Neural cell (in vitro differentiated cells): Measurements from ENCODE around the gene DKC1. TPM values are rescaled to one million over a fixed set of nuclear protein-coding genes. Genes with fewer than 3 reads are reported as not detected.

Experiments used
- H2AFZ ChIP-seq: fragments of 200-600, 300-800 bp; sonication (generic), shearing (Covaris generic); 2 replicates; pipeline ENCODE4 v1.6.0; 2014; ENCODE audit warnings: low read depth, mild to moderate bottlenecking, antibody characterized with exemption, low read length, moderate library complexity
- H3F3A ChIP-seq: fragments of 200-600 bp; shearing (Covaris generic); 2 replicates; pipeline ENCODE4 v1.6.1; 2016; ENCODE audit warnings: mild to moderate bottlenecking, moderate library complexity, mixed read lengths, antibody characterized with exemption, low read length; ENCODE audit not compliant: insufficient read depth, poor library complexity, severe bottlenecking
- H3K27ac ChIP-seq: fragments of 200-600, 300-800 bp; sonication (generic), shearing (Covaris generic); 2 replicates; pipeline ENCODE4 v1.5.1; 2014; ENCODE audit warnings: mild to moderate bottlenecking, low read length, moderate library complexity
- H3K27me3 ChIP-seq: fragments of 300-800, 200-600 bp; sonication (generic), shearing (Covaris generic); 2 replicates; pipeline ENCODE4 v1.6.0; 2014; ENCODE audit warnings: mild to moderate bottlenecking, low read depth, low read length, moderate library complexity; ENCODE audit not compliant: insufficient read depth
- H3K36me3 ChIP-seq: fragments of 300-800, 200-600 bp; sonication (generic), shearing (Covaris generic); 2 replicates; pipeline ENCODE4 v1.5.1; 2014; ENCODE audit warnings: mild to moderate bottlenecking, antibody characterized with exemption, low read length, moderate library complexity; ENCODE audit not compliant: insufficient read depth
- H3K4me2 ChIP-seq: fragments of 300-800, 200-600 bp; sonication (generic), shearing (Covaris generic); 2 replicates; pipeline ENCODE4 v1.6.0; 2014; ENCODE audit warnings: mild to moderate bottlenecking, low read length
- H3K4me3 ChIP-seq: fragments of 300-800, 200-600 bp; sonication (generic), shearing (Covaris generic); 2 replicates; pipeline ENCODE4 v1.5.1; 2014; ENCODE audit warnings: mild to moderate bottlenecking, low read length, moderate library complexity
- H3K79me2 ChIP-seq: fragments of 200-600 bp; shearing (Covaris generic); replicated peaks from 2 replicates; pipeline ENCODE4 v1.6.0; 2014; ENCODE audit warnings: mild to moderate bottlenecking, low read length, moderate library complexity; ENCODE audit not compliant: insufficient read depth
- H3K9ac ChIP-seq: fragments of 300-800, 200-600 bp; sonication (generic), shearing (Covaris generic); 2 replicates; pipeline ENCODE4 v1.6.1; 2016; ENCODE audit warnings: mild to moderate bottlenecking, low read length, mixed read lengths
- H3K9me2 ChIP-seq: fragments of 200-600 bp; shearing (Covaris generic); 2 replicates; pipeline ENCODE4 v1.6.1; 2016; ENCODE audit warnings: mild to moderate bottlenecking, low read length, mixed read lengths; ENCODE audit not compliant: insufficient read depth
- H3K9me3 ChIP-seq: fragments of 200-600, 300-800 bp; sonication (generic), shearing (Covaris generic); 2 replicates; pipeline ENCODE4 v1.6.1; 2016; ENCODE audit warnings: mild to moderate bottlenecking, mixed run types, low read length, moderate library complexity, mixed read lengths
- H4K20me1 ChIP-seq: fragments of 200-600 bp; shearing (Covaris generic); 2 replicates; pipeline ENCODE4 v1.6.1; 2016; ENCODE audit warnings: mild to moderate bottlenecking, mixed run types; ENCODE audit not compliant: insufficient read depth
- CTCF ChIP-seq: fragments of 450-650 bp; IDR thresholded peaks from 2 replicates; pipeline ENCODE4 v1.5.1; 2014; ENCODE audit warnings: antibody characterized with exemption, mild to moderate bottlenecking, moderate library complexity; ENCODE audit not compliant: poor library complexity, severe bottlenecking
- EP300 ChIP-seq: fragments of 450-650 bp; conservative IDR thresholded peaks from 2 replicates; pipeline ENCODE4 v1.6.1; 2014; ENCODE audit warnings: antibody characterized with exemption, mild to moderate bottlenecking, moderate library complexity; ENCODE audit not compliant: poor library complexity, severe bottlenecking
- EZH2 ChIP-seq: fragments of 200-600, 300-800 bp; shearing (Covaris generic), sonication (generic); IDR thresholded peaks from 2 replicates; pipeline ENCODE4 v1.6.1; 2014; ENCODE audit warnings: antibody characterized with exemption, low read length, borderline replicate concordance, mild to moderate bottlenecking; ENCODE audit not compliant: insufficient read depth, poor library complexity, severe bottlenecking
- MXI1 ChIP-seq: fragments of 450-650 bp; conservative IDR thresholded peaks from 2 replicates; pipeline ENCODE4 v1.6.1; 2014; ENCODE audit warnings: antibody characterized with exemption, mild to moderate bottlenecking; ENCODE audit not compliant: poor library complexity, severe bottlenecking
- POLR2AphosphoS5 ChIP-seq: IDR thresholded peaks from 2 replicates; pipeline ENCODE4 v1.6.1; 2012
- RAD21 ChIP-seq: fragments of 450-650 bp; conservative IDR thresholded peaks from 2 replicates; pipeline ENCODE4 v1.6.1; 2014; ENCODE audit warnings: antibody characterized with exemption, mild to moderate bottlenecking, moderate library complexity
- REST ChIP-seq: IDR thresholded peaks from 2 replicates; pipeline ENCODE4 v1.6.1; 2012; ENCODE audit warnings: borderline replicate concordance
- SMC3 ChIP-seq: fragments of 450-650 bp; conservative IDR thresholded peaks from 2 replicates; pipeline ENCODE4 v1.6.1; 2014; ENCODE audit warnings: antibody characterized with exemption, mild to moderate bottlenecking, moderate library complexity; ENCODE audit not compliant: poor library complexity
- TAF1 ChIP-seq: IDR thresholded peaks from 2 replicates; pipeline ENCODE4 v1.6.1; 2012; ENCODE audit warnings: low read depth
- polyA plus RNA-seq: library from polyadenylated mRNA; depleted of rRNA; stranded (reverse); fragments of >200 nt; gene quantifications from 2 replicates; pipeline ENCODE4 v1.2.3, GENCODE V29; 2014

The DKC1 gene
- polyA plus RNA-seq, 1 donor from 2014 or later: 32.1 TPM

GRCh38 chrX:154775419-154776349, 13.0 kb downstream of the DKC1 start:
- TF ChIP-seq RAD21: no peak
- TF ChIP-seq REST: no peak
- no peak for TF ChIP-seq MXI1
- TF ChIP-seq SMC3: no peak
- no peak for TF ChIP-seq TAF1
- no peak for TF ChIP-seq EZH2
- TF ChIP-seq POLR2AphosphoS5: no peak
- TF ChIP-seq EP300: no peak
- no peak for TF ChIP-seq CTCF

GRCh38 chrX:154776753-154777152, 14.1 kb downstream of the DKC1 start:
- Histone ChIP-seq H3K36me3 (no peaks in the 10 kb centered on the region), H3K4me3 (no peak overlapping the region)

More at GRCh38 chrX:154775419-154776349, 13.0 kb downstream of the DKC1 start:
- Histone ChIP-seq H3K27me3 (no peaks in the 10 kb centered on the region), H4K20me1 (no peaks in the 10 kb centered on the region), H3K9me3 (no peaks in the 10 kb centered on the region), H3K36me3 (no peaks in the 10 kb centered on the region), H3K4me3 (no peak overlapping the region), H3K9me2 (no peaks in the 10 kb centered on the region), H3K4me2 (no peak overlapping the region), H3K9ac (no peak overlapping the region), H3F3A (no peaks in the 10 kb centered on the region), H3K79me2 (no peaks in the 10 kb centered on the region), H3K27ac (no peak overlapping the region), H2AFZ (no peak overlapping the region)

More at GRCh38 chrX:154776753-154777152, 14.1 kb downstream of the DKC1 start:
- no peak overlapping the region for H2AFZ ChIP-seq
- TF ChIP-seq POLR2AphosphoS5 (no peak), RAD21 (no peak), EZH2 (no peak)
- no peaks in the 10 kb centered on the region for H4K20me1 ChIP-seq
- H3K27ac ChIP-seq: no peak overlapping the region
- H3K4me2 ChIP-seq: no peak overlapping the region
- H3K9me2 ChIP-seq: no peaks in the 10 kb centered on the region
- no peaks in the 10 kb centered on the region for H3K79me2 ChIP-seq
- no peaks in the 10 kb centered on the region for H3K27me3 ChIP-seq
- H3K9me3 ChIP-seq: no peaks in the 10 kb centered on the region
- no peak overlapping the region for H3K9ac ChIP-seq
- H3F3A ChIP-seq: no peaks in the 10 kb centered on the region
